ENCODE measurements around the gene ACP4. TPM values are rescaled to one million over a fixed set of nuclear protein-coding genes. Genes with fewer than 3 reads are reported as not detected.
"Not testable (repeated sequence)": the region's sequence is repeated elsewhere in the genome, so short reads cannot be mapped to it uniquely, and the experiment has no call there.

Gene ACP4
- not detected for total RNA-seq
- long read RNA-seq: 0 reads

GRCh38 chr19:50790396-50790795 lies at the start of gene ACP4:
Gene ACP4 (plus strand): TSS chr19:50790415. CDS start chr19:50790415, 0 bp downstream.
- ATAC-seq: no peak
- intact Hi-C loops (cut with DNase I): no loop called here
- no peak for DNase-seq (ENCODE audit: missing footprints)

GRCh38 chr19:50741179-50741933 lies 48.9 kb upstream of the ACP4 start:
- DNase-seq (ENCODE audit: missing footprints): no peak
- ATAC-seq: no peak
- intact Hi-C loops (cut with DNase I): no loop called here

GRCh38 chr19:50743537-50743936 lies 46.7 kb upstream of the ACP4 start:
- ATAC-seq (no peak), DNase-seq (ENCODE audit: missing footprints) (no peak)

GRCh38 chr19:50745221-50745620 lies 45.0 kb upstream of the ACP4 start:
- ATAC-seq (no peak), DNase-seq (ENCODE audit: missing footprints) (no peak)
- intact Hi-C loops (cut with DNase I): no loop called here

More at GRCh38 chr19:50743537-50743936, 46.7 kb upstream of the ACP4 start:
- intact Hi-C loops (cut with DNase I): no loop called here

GRCh38 chr19:50747141-50747540 lies 43.1 kb upstream of the ACP4 start:
- ATAC-seq; intact Hi-C loops (cut with DNase I): not testable (repeated sequence)

GRCh38 chr19:50749490-50749889 lies 40.7 kb upstream of the ACP4 start:
- intact Hi-C loops (cut with DNase I): no loop called here
- ATAC-seq (no peak), DNase-seq (ENCODE audit: missing footprints) (no peak)

More at GRCh38 chr19:50747141-50747540, 43.1 kb upstream of the ACP4 start:
- not testable (repeated sequence) for DNase-seq (ENCODE audit: missing footprints)

GRCh38 chr19:50750010-50750409 lies 40.2 kb upstream of the ACP4 start:
- intact Hi-C loops (cut with DNase I): no loop called here
- no peak for ATAC-seq
- no peak for DNase-seq (ENCODE audit: missing footprints)

- intact Hi-C loops (cut with DNase I): no loop called here
- ATAC-seq: no peak
- DNase-seq (ENCODE audit: missing footprints): no peak
Observed at GRCh38 chr19:50753879-50754278, 36.3 kb upstream of the ACP4 start.

- DNase-seq (ENCODE audit: missing footprints); ATAC-seq; intact Hi-C loops (cut with DNase I): not testable (repeated sequence)
Observed at GRCh38 chr19:50756244-50756643, 34.0 kb upstream of the ACP4 start.

GRCh38 chr19:50757624-50758023 lies 32.6 kb upstream of the ACP4 start:
- DNase-seq (ENCODE audit: missing footprints); intact Hi-C loops (cut with DNase I): not testable (repeated sequence)

GRCh38 chr19:50759076-50759475 lies 31.1 kb upstream of the ACP4 start:
- intact Hi-C loops (cut with DNase I); ATAC-seq; DNase-seq (ENCODE audit: missing footprints): not testable (repeated sequence)

More at GRCh38 chr19:50757624-50758023, 32.6 kb upstream of the ACP4 start:
- ATAC-seq: not testable (repeated sequence)

- ATAC-seq: no peak
- DNase-seq (ENCODE audit: missing footprints): no peak
- intact Hi-C loops (cut with DNase I): no loop called here
Observed at GRCh38 chr19:50759886-50760285, 30.3 kb upstream of the ACP4 start.

GRCh38 chr19:50761501-50761900 lies 28.7 kb upstream of the ACP4 start:
- ATAC-seq; intact Hi-C loops (cut with DNase I); DNase-seq (ENCODE audit: missing footprints): not testable (repeated sequence)

- intact Hi-C loops (cut with DNase I); ATAC-seq; DNase-seq (ENCODE audit: missing footprints): not testable (repeated sequence)
Observed at GRCh38 chr19:50763521-50763920, 26.7 kb upstream of the ACP4 start.

- ATAC-seq (no peak), DNase-seq (ENCODE audit: missing footprints) (no peak)
- intact Hi-C loops (cut with DNase I): no loop called here
Observed at GRCh38 chr19:50764409-50764808, 25.8 kb upstream of the ACP4 start.

- DNase-seq (ENCODE audit: missing footprints); ATAC-seq; intact Hi-C loops (cut with DNase I): not testable (repeated sequence)
Observed at GRCh38 chr19:50766746-50767145, 23.5 kb upstream of the ACP4 start.

- DNase-seq (ENCODE audit: missing footprints); intact Hi-C loops (cut with DNase I); ATAC-seq: not testable (repeated sequence)
Observed at GRCh38 chr19:50767263-50767662, 23.0 kb upstream of the ACP4 start.

- ATAC-seq (no peak), DNase-seq (ENCODE audit: missing footprints) (no peak)
- intact Hi-C loops (cut with DNase I): no loop called here
Observed at GRCh38 chr19:50768277-50768676, 21.9 kb upstream of the ACP4 start.

GRCh38 chr19:50770164-50770563 lies 20.1 kb upstream of the ACP4 start, which contains the start of gene GPR32:
Gene GPR32 (plus strand): TSS chr19:50770464. CDS start chr19:50770601, 137 bp downstream.
- DNase-seq (ENCODE audit: missing footprints); ATAC-seq; intact Hi-C loops (cut with DNase I): not testable (repeated sequence)

- DNase-seq (ENCODE audit: missing footprints) (no peak), ATAC-seq (no peak)
- intact Hi-C loops (cut with DNase I): no loop called here
Observed at GRCh38 chr19:50770888-50771287, 19.3 kb upstream of the ACP4 start.

Measured in Right ventricle myocardium inferior (tissue), 1 donor.